SU-DHL-6 (cell line): Measurements from ENCODE around the gene ORM1.
A peak's percentile ranks its signal among the peaks of the same experiment; 100 is the strongest.

Source experiments
- H2AFZ ChIP-seq: fragments of 200-600 bp; sonication (generic); 2 replicates; pipeline ENCODE4 v1.6.1; 2014; ENCODE audit warnings: low read depth, mild to moderate bottlenecking, moderate library complexity, mixed read lengths, antibody characterized with exemption, low read length; ENCODE audit not compliant: severe bottlenecking
- H3F3A ChIP-seq: fragments of 200-600 bp; shearing (Covaris generic); 2 replicates; pipeline ENCODE4 v1.6.0; 2016; ENCODE audit warnings: antibody characterized with exemption, mild to moderate bottlenecking; ENCODE audit not compliant: insufficient read depth
- H3K27ac ChIP-seq: fragments of 200-600 bp; sonication (generic); 2 replicates; pipeline ENCODE4 v1.5.1; 2016; ENCODE audit warnings: low read depth, mild to moderate bottlenecking, low read length, moderate library complexity, mixed read lengths
- H3K27me3 ChIP-seq: fragments of 200-600 bp; sonication (generic), shearing (Covaris generic); 2 replicates; pipeline ENCODE4 v1.6.0; 2014; ENCODE audit warnings: mild to moderate bottlenecking, low read length
- H3K36me3 ChIP-seq: fragments of 200-600 bp; sonication (generic); 2 replicates; pipeline ENCODE4 v1.6.1; 2014; ENCODE audit warnings: mild to moderate bottlenecking, low read length, mixed read lengths
- H3K4me2 ChIP-seq: fragments of 300-600, 200-600 bp; shearing (Covaris generic), sonication (generic); 2 replicates; pipeline ENCODE4 v1.6.0; 2014; ENCODE audit warnings: low read length, low read depth, mild to moderate bottlenecking; ENCODE audit not compliant: poor library complexity, severe bottlenecking
- H3K4me3 ChIP-seq: fragments of 200-600 bp; sonication (generic); 2 replicates; pipeline ENCODE4 v1.5.1; 2014; ENCODE audit warnings: antibody characterized with exemption, low read length, mild to moderate bottlenecking, mixed read lengths; ENCODE audit not compliant: insufficient read depth, poor library complexity, severe bottlenecking
- H3K79me2 ChIP-seq: fragments of 200-600 bp; sonication (generic); 2 replicates; pipeline ENCODE4 v1.6.1; 2014; ENCODE audit warnings: mild to moderate bottlenecking, low read length, moderate library complexity; ENCODE audit not compliant: insufficient read depth
- H3K9ac ChIP-seq: fragments of 200-600 bp; sonication (generic); 2 replicates; pipeline ENCODE4 v1.7.0; 2014; ENCODE audit warnings: mild to moderate bottlenecking, low read length
- H3K9me2 ChIP-seq: fragments of 200-600 bp; sonication (generic); replicated peaks from 2 replicates; pipeline ENCODE4 v1.6.1; 2014; ENCODE audit warnings: low read length; ENCODE audit not compliant: insufficient read depth
- H3K9me3 ChIP-seq: fragments of 200-600 bp; sonication (generic); 2 replicates; pipeline ENCODE4 v1.6.1; 2014; ENCODE audit warnings: low read length, mixed read lengths; ENCODE audit not compliant: insufficient read depth
- H4K20me1 ChIP-seq: fragments of 200-600 bp; sonication (generic); 2 replicates; pipeline ENCODE4 v1.6.1; 2014; ENCODE audit warnings: low read depth, mild to moderate bottlenecking, antibody characterized with exemption, low read length, moderate library complexity, mixed read lengths
- CTCF ChIP-seq: fragments of 200-600 bp; sonication (generic); IDR thresholded peaks from one replicate; pipeline ENCODE4 v1.5.1; 2017; ENCODE audit warnings: antibody characterized with exemption, mild to moderate bottlenecking, low read length, moderate library complexity; ENCODE audit not compliant: insufficient read depth, poor library complexity, severe bottlenecking
- EZH2phosphoT487 ChIP-seq: fragments of 200-600 bp; sonication (generic), shearing (Covaris generic); conservative IDR thresholded peaks from 2 replicates; pipeline ENCODE4 v1.6.1; 2018; ENCODE audit warnings: mild to moderate bottlenecking, antibody characterized with exemption, low read length, moderate library complexity, mixed read lengths

Gene ORM1

GRCh38 chr9:114374936-114375335 lies 52.0 kb downstream of the ORM1 start:
- Histone ChIP-seq H3K79me2 (peaks cover 26% of the 10 kb centered on the region), H2AFZ (no peak overlapping the region), H3K4me2 (no peak overlapping the region), H3K9ac (no peak overlapping the region), H3K27me3 (no peaks in the 10 kb centered on the region), H3K9me3 (no peaks in the 10 kb centered on the region), H3K27ac (peak overlapping the region; percentile 92), H3K9me2 (no peaks in the 10 kb centered on the region), H3F3A (peaks cover 34% of the 10 kb centered on the region), H3K4me3 (no peak overlapping the region), H3K36me3 (no peaks in the 10 kb centered on the region), H4K20me1 (no peaks in the 10 kb centered on the region)
- TF ChIP-seq EZH2phosphoT487 (no peak), CTCF (no peak)

- no peak overlapping the region for H3K4me3 ChIP-seq
- no peak overlapping the region for H2AFZ ChIP-seq
- H3K27me3 ChIP-seq = no peaks in the 10 kb centered on the region
- peak overlapping the region; percentile 92 for H3K27ac ChIP-seq
- peaks cover 4% of the 10 kb centered on the region; the same call in 1 of the 2 replicates for H3K36me3 ChIP-seq
- H3K4me2 ChIP-seq = no peak overlapping the region
- no peaks in the 10 kb centered on the region for H4K20me1 ChIP-seq
- peaks cover 27% of the 10 kb centered on the region for H3K79me2 ChIP-seq
- TF ChIP-seq CTCF (no peak), EZH2phosphoT487 (no peak)
- no peaks in the 10 kb centered on the region for H3K9me3 ChIP-seq
- H3K9ac ChIP-seq = no peak overlapping the region
- peaks cover 39% of the 10 kb centered on the region for H3F3A ChIP-seq
- H3K9me2 ChIP-seq = no peaks in the 10 kb centered on the region
Measured at GRCh38 chr9:114375386-114376175, 52.7 kb downstream of the ORM1 start.
